Measurements from ENCODE around the gene ESYT3. TPM values are rescaled to one million over a fixed set of nuclear protein-coding genes. Genes with fewer than 3 reads are reported as not detected.
A peak's percentile ranks its signal among the peaks of the same experiment; 100 is the strongest.

The ESYT3 gene
- 0.20 TPM for total RNA-seq

- ATAC-seq (peak; percentile 96), DNase-seq (ENCODE audit: low spot score) (peak; percentile 85)
Measured at GRCh38 chr3:138434276-138434874, at the start of gene ESYT3. Gene ESYT3 (plus strand): TSS chr3:138434616. CDS start chr3:138434799, 183 bp downstream.

- ATAC-seq (no peak), DNase-seq (ENCODE audit: low spot score) (no peak)
Measured at GRCh38 chr3:138384976-138385375, 49.4 kb upstream of the ESYT3 start.

GRCh38 chr3:138389144-138389601 lies 45.2 kb upstream of the ESYT3 start:
- no peak for DNase-seq (ENCODE audit: low spot score)
- no peak for ATAC-seq

GRCh38 chr3:138389841-138390581 lies 44.4 kb upstream of the ESYT3 start:
- DNase-seq (ENCODE audit: low spot score) (no peak), ATAC-seq (no peak)

- ATAC-seq = no peak
- DNase-seq (ENCODE audit: low spot score) = no peak
Measured at GRCh38 chr3:138390582-138390932, 43.9 kb upstream of the ESYT3 start.

GRCh38 chr3:138394156-138394555 lies 40.3 kb upstream of the ESYT3 start:
- DNase-seq (ENCODE audit: low spot score) (no peak), ATAC-seq (no peak)

- no peak for DNase-seq (ENCODE audit: low spot score)
- ATAC-seq = no peak
Measured at GRCh38 chr3:138394686-138395085, 39.7 kb upstream of the ESYT3 start.

GRCh38 chr3:138395865-138396751 lies 38.3 kb upstream of the ESYT3 start:
- ATAC-seq (no peak), DNase-seq (ENCODE audit: low spot score) (no peak)

- ATAC-seq (no peak), DNase-seq (ENCODE audit: low spot score) (no peak)
Measured at GRCh38 chr3:138396752-138397410, 37.5 kb upstream of the ESYT3 start.

- DNase-seq (ENCODE audit: low spot score) = no peak
- peak; percentile 28 for ATAC-seq
Measured at GRCh38 chr3:138397983-138398382, 36.4 kb upstream of the ESYT3 start.

- ATAC-seq (peak; percentile 53), DNase-seq (ENCODE audit: low spot score) (no peak)
Measured at GRCh38 chr3:138398791-138399575, 35.4 kb upstream of the ESYT3 start.

- DNase-seq (ENCODE audit: low spot score) (no peak), ATAC-seq (peak; percentile 68)
Measured at GRCh38 chr3:138399766-138400165, 34.6 kb upstream of the ESYT3 start.

GRCh38 chr3:138400651-138401070 lies 33.8 kb upstream of the ESYT3 start:
- ATAC-seq (peak; percentile 77), DNase-seq (ENCODE audit: low spot score) (no peak)

GRCh38 chr3:138401834-138402233 lies 32.6 kb upstream of the ESYT3 start:
- ATAC-seq (no peak), DNase-seq (ENCODE audit: low spot score) (no peak)

- ATAC-seq = no peak
Measured at GRCh38 chr3:138404121-138404520, 30.3 kb upstream of the ESYT3 start.

GRCh38 chr3:138405001-138405400 lies 29.4 kb upstream of the ESYT3 start:
- ATAC-seq = no peak
- peak; percentile 31 for DNase-seq (ENCODE audit: low spot score)

More at GRCh38 chr3:138404121-138404520, 30.3 kb upstream of the ESYT3 start:
- peak; percentile 24 for DNase-seq (ENCODE audit: low spot score)

GRCh38 chr3:138405486-138405885 lies 28.9 kb upstream of the ESYT3 start:
- peak; percentile 30 for DNase-seq (ENCODE audit: low spot score)

GRCh38 chr3:138406606-138407005 lies 27.8 kb upstream of the ESYT3 start:
- ATAC-seq (no peak), DNase-seq (ENCODE audit: low spot score) (no peak)

More at GRCh38 chr3:138405486-138405885, 28.9 kb upstream of the ESYT3 start:
- ATAC-seq = no peak

- no peak for ATAC-seq
- DNase-seq (ENCODE audit: low spot score) = no peak
Measured at GRCh38 chr3:138407236-138407907, 27.0 kb upstream of the ESYT3 start.
